ENCODE data around the gene ZNF682. TPM values are rescaled to one million over a fixed set of nuclear protein-coding genes. Genes with fewer than 3 reads are reported as not detected.

The ZNF682 gene
- total RNA-seq, 1 experiment from 2014 or later, result not detected

DNA sequence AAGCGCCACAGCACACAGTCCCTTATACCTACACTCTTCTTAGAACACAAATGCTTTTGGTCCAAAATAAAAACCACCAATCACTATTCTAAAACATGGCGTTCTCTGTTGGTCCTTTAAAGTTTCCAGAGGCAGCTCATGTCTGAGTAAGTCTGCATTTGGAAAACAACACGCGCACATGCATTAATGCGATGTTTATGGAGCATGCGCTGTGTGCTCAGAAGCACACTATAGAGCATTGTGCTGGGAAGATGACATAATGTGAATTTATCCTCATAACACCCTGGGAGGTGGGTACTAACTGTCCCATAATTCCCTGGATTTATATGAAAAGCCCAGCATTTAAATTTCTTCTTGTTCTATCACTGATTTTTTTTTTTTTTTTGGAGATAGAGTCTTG, 10.7 kb downstream of the ZNF682 start:
- intact Hi-C loops (cut with micrococcal nuclease; ENCODE audit: unreplicated experiment), result no loop called here
- H3K36me3 ChIP-seq (ENCODE audit: insufficient read depth, low read length, poor library complexity, severe bottlenecking), result no peaks in the 10 kb centered on the region
- TF ChIP-seq EZH2 (IDR thresholded peaks at IDR 0.05; ENCODE audit: borderline replicate concordance, low read depth, low read length, poor library complexity, severe bottlenecking), result no peak
- TF ChIP-seq, protein P1, sequence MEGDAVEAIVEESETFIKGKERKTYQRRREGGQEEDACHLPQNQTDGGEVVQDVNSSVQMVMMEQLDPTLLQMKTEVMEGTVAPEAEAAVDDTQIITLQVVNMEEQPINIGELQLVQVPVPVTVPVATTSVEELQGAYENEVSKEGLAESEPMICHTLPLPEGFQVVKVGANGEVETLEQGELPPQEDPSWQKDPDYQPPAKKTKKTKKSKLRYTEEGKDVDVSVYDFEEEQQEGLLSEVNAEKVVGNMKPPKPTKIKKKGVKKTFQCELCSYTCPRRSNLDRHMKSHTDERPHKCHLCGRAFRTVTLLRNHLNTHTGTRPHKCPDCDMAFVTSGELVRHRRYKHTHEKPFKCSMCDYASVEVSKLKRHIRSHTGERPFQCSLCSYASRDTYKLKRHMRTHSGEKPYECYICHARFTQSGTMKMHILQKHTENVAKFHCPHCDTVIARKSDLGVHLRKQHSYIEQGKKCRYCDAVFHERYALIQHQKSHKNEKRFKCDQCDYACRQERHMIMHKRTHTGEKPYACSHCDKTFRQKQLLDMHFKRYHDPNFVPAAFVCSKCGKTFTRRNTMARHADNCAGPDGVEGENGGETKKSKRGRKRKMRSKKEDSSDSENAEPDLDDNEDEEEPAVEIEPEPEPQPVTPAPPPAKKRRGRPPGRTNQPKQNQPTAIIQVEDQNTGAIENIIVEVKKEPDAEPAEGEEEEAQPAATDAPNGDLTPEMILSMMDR (conservative IDR thresholded peaks at IDR 0.05; ENCODE audit: low read depth, low read length), result no peak
- DNase-seq (ENCODE audit: low spot score), result no peak
- no peaks in the 10 kb centered on the region for H3K4me1 ChIP-seq (ENCODE audit: insufficient read depth, low read length, poor library complexity, severe bottlenecking)
- no peak overlapping the region for H3K27ac ChIP-seq (ENCODE audit: low read depth, low read length, poor library complexity, severe bottlenecking)
- BruUV-seq (replicated peaks), result no TSS peak
- POLR2A ChIA-PET (ENCODE audit: low non-redundant PET), result no interaction called here
- peaks cover 21% of the 10 kb centered on the region for H3K9me3 ChIP-seq (ENCODE audit: low read depth, low read length, poor library complexity, severe bottlenecking)
- H3K27me3 ChIP-seq (replicated peaks; ENCODE audit: insufficient read depth, low read depth, low read length, poor library complexity), result no peaks in the 10 kb centered on the region
- H3K4me3 ChIP-seq (ENCODE audit: low read depth, low read length, poor library complexity, severe bottlenecking), result no peak overlapping the region
- CTCF ChIA-PET, result no interaction called here

DNA sequence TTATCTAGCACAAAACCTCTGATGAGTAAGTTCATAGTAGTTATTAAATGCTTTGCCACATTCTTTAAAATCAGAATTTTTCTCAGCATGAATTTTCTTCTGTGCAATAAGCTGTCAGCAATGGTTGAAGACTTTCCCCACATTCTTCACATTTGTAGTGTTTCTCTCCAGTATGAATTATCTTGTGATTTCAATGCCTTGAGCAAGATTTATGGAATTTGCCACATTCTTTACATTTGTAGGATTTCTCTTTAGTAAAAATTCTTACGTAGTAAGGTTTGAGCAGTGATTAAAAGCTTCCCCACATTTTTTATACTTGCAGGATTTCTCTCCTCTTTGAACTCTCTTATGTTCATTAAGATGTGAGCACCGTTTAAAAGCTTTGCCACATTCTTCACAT, 33.6 kb downstream of the ZNF682 start:
- intact Hi-C loops (cut with micrococcal nuclease; ENCODE audit: unreplicated experiment), result no loop called here
- peaks cover 43% of the 10 kb centered on the region for H3K9me3 ChIP-seq (ENCODE audit: low read depth, low read length, poor library complexity, severe bottlenecking)
- no peaks in the 10 kb centered on the region for H3K27me3 ChIP-seq (replicated peaks; ENCODE audit: insufficient read depth, low read depth, low read length, poor library complexity)
- no peaks in the 10 kb centered on the region for H3K36me3 ChIP-seq (ENCODE audit: insufficient read depth, low read length, poor library complexity, severe bottlenecking)
- H3K4me3 ChIP-seq (ENCODE audit: low read depth, low read length, poor library complexity, severe bottlenecking), result no peak overlapping the region
- ChIA-PET CTCF (no interaction called here), POLR2A (ENCODE audit: low non-redundant PET) (no interaction called here)
- no peaks in the 10 kb centered on the region for H3K4me1 ChIP-seq (ENCODE audit: insufficient read depth, low read length, poor library complexity, severe bottlenecking)
- no peak for DNase-seq (ENCODE audit: low spot score)
- no peak overlapping the region for H3K27ac ChIP-seq (ENCODE audit: low read depth, low read length, poor library complexity, severe bottlenecking)
- no TSS peak for BruUV-seq (replicated peaks)
- no peak for TF ChIP-seq EZH2 (IDR thresholded peaks at IDR 0.05; ENCODE audit: borderline replicate concordance, low read depth, low read length, poor library complexity, severe bottlenecking)
- TF ChIP-seq, protein P1 (conservative IDR thresholded peaks at IDR 0.05; ENCODE audit: low read depth, low read length), result no peak

DNA sequence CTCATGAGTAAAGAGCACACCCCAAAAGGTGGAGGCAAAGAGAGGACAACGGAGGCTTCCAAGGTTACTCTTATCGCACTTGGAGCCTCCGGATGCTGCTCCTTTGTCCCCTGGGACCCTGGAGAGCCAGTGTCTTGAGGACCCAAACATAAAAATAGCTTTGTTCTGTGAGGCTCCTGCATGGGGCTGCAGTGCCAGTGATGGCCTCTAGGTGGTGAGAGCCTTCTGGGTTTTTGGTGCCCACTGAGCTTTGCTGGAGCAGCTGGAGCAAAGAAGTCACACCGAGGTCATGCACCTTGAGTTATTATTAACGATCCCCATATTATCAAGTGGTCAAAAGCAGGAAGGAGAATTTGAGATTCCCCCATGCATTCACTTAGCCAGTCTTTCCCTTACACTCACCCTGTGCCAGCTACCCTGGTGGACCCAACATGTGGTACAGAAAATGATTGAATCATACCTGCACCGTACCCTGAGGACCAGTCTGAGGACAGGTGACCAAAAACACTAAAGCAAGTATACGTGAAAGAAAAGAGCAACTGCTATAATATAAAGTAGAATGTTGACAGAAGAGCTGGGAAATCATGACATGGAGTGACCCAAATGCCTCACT, 41.5 kb downstream of the ZNF682 start:
- ChIA-PET CTCF (no interaction called here), POLR2A (ENCODE audit: low non-redundant PET) (no interaction called here)
- no peaks in the 10 kb centered on the region for H3K36me3 ChIP-seq (ENCODE audit: insufficient read depth, low read length, poor library complexity, severe bottlenecking)

More for the DNA sequence above, 41.5 kb downstream of the ZNF682 start:
- H3K27me3 ChIP-seq (replicated peaks; ENCODE audit: insufficient read depth, low read depth, low read length, poor library complexity), result no peaks in the 10 kb centered on the region
- BruUV-seq (replicated peaks), result no TSS peak
- TF ChIP-seq EZH2 (IDR thresholded peaks at IDR 0.05; ENCODE audit: borderline replicate concordance, low read depth, low read length, poor library complexity, severe bottlenecking), result no peak
- TF ChIP-seq, protein P1 (conservative IDR thresholded peaks at IDR 0.05; ENCODE audit: low read depth, low read length), result peak; percentile 34
- no peak overlapping the region for H3K4me3 ChIP-seq (ENCODE audit: low read depth, low read length, poor library complexity, severe bottlenecking)
- intact Hi-C loops (cut with micrococcal nuclease; ENCODE audit: unreplicated experiment), result no loop called here
- no peaks in the 10 kb centered on the region for H3K4me1 ChIP-seq (ENCODE audit: insufficient read depth, low read length, poor library complexity, severe bottlenecking)
- no peak overlapping the region for H3K27ac ChIP-seq (ENCODE audit: low read depth, low read length, poor library complexity, severe bottlenecking)
- DNase-seq (ENCODE audit: low spot score), result peak; percentile 3
- peaks cover 36% of the 10 kb centered on the region for H3K9me3 ChIP-seq (ENCODE audit: low read depth, low read length, poor library complexity, severe bottlenecking)

Measured in A673 (cell line).